Skeletal muscle tissue (tissue), 4 donors: ENCODE measurements around the gene DPP10. TPM values are rescaled to one million over a fixed set of nuclear protein-coding genes. Genes with fewer than 3 reads are reported as not detected.
"Not testable (repeated sequence)": the region's sequence is repeated elsewhere in the genome, so short reads cannot be mapped to it uniquely, and the experiment has no call there.

ENCODE experiments used
- H3K27ac ChIP-seq: one replicate; pipeline ENCODE4 v1.7.0; 2013; ENCODE audit warnings: mild to moderate bottlenecking, low read depth, low read length, inconsistent platforms
- H3K27me3 ChIP-seq, 3 donors: one replicate each; pipeline ENCODE4 v1.7.0; 2013; ENCODE audit warnings: low read length in 3 of 3; ENCODE audit not compliant: control insufficient read depth in 3 of 3, insufficient read depth in 3 of 3
- H3K36me3 ChIP-seq, 3 donors: one replicate each; pipeline ENCODE4 v1.7.0; 2013; ENCODE audit warnings: low read length in 3 of 3; ENCODE audit not compliant: control insufficient read depth in 3 of 3, insufficient read depth in 3 of 3
- H3K4me1 ChIP-seq, 3 donors: one replicate each; pipeline ENCODE4 v1.7.0; 2013; ENCODE audit warnings: low read length in 3 of 3, mild to moderate bottlenecking in 3 of 3; ENCODE audit not compliant: control insufficient read depth in 3 of 3, insufficient read depth in 3 of 3
- H3K4me3 ChIP-seq, 3 donors: one replicate each; pipeline ENCODE4 v1.7.0; 2013; ENCODE audit warnings: low read length in 3 of 3
- H3K9ac ChIP-seq, 3 donors: one replicate each; pipeline ENCODE4 v1.7.0; 2013; ENCODE audit warnings: low read length in 3 of 3, mild to moderate bottlenecking in 3 of 3, moderate library complexity in 2 of 3, low read depth in 1 of 3
- H3K9me3 ChIP-seq, 3 donors: one replicate each; pipeline ENCODE4 v1.7.0; 2013; ENCODE audit warnings: low read length in 3 of 3; ENCODE audit not compliant: control insufficient read depth in 3 of 3
- total RNA-seq: library from RNA; depleted of rRNA; stranded (reverse); fragments of >200 nt; gene quantifications from one replicate; pipeline ENCODE4 v1.2.3, GENCODE V29; 2014
- donor health status: Osteomylitis.

The DPP10 gene
- total RNA-seq, 1 donor from 2014 or later, result 1.0 TPM

DNA sequence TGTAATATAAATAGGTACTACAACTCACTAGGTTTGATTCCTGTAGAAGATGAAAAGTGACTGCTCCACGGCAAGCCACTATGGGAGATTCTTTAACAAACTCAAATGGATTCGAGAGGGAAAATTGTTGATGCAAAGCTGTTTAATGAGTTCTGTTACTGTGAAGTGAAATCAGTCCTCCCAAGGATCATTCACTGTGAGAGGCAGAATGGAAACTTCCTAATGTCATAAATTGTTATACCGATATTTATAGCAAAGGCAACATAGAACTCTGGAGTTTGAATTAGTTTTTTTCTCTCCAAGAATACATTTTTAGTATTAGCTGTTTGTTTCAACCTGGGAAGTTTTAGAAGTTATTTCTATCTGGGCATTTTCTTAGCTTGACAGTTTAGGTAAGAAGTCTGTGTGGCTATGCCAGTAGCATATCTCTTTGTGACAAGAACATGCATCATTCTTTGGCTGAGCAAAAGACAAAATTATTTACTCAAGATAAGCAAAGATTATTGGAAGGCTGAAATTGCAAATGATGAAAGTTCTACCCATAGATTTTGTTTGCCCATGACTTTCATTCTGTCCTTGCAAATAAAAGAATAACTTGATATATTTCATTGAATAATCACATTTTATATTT lies 979.7 kb downstream of the DPP10 start:
- Histone ChIP-seq H3K4me3 (no peak overlapping the region), H3K9me3 (peaks cover 0 to 2% (median 0%) of the 10 kb centered on the region in 3 donors)

DNA sequence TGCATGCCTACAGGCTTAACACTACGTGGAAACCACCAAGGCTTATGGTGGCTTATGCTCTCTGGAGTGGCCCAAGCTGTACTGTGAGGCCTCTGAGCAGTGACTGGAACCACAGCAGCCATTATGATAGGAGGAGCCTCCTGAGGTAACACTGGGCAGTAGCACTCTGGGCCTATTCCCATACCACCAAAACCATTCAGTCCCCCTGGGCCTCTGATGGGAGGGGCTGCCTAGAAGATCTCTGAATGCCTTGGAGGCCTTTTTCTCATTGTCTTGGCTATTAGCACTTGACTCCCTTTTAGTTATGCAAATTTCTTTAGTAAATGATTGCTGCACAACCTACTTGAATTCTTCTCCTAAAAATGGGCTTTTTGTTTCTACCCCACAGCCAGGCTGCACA lies 985.0 kb downstream of the DPP10 start:
- no peaks in the 10 kb centered on the region for H3K4me1 ChIP-seq
- no peaks in the 10 kb centered on the region for H3K36me3 ChIP-seq
- no peak overlapping the region for H3K9ac ChIP-seq
- H3K27me3 ChIP-seq, result no peaks in the 10 kb centered on the region
- H3K4me3 ChIP-seq, result no peak overlapping the region
- peaks cover 0 to 5% (median 0%) of the 10 kb centered on the region in 3 donors for H3K9me3 ChIP-seq
- no peak overlapping the region for H3K27ac ChIP-seq

More for the DNA sequence above, 979.7 kb downstream of the DPP10 start:
- Histone ChIP-seq H3K4me1 (no peaks in the 10 kb centered on the region), H3K27me3 (no peaks in the 10 kb centered on the region), H3K36me3 (no peaks in the 10 kb centered on the region), H3K27ac (no peak overlapping the region), H3K9ac (no peak overlapping the region)

DNA sequence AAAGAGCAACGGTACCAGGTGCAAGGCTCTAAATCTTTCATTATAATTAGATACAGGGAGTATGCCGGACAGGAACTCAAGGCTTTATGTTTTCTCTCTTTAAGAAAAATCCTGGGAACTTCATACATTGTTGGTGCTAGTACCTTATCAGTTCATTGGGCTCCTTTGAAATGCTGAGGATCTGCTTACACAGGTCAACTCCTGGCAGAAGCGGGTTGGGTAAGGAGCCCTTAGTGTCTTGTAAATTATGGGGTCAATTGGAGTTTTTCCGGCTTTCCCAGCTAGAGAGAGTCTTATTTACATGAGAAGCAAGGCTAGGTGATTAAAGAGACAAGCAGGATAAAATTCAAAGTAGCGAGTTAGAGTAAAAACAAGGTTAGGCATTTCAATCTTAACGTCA lies 998.3 kb downstream of the DPP10 start:
- not testable (repeated sequence) for H3K27ac ChIP-seq, H3K9me3 ChIP-seq, H3K4me3 ChIP-seq, H3K4me1 ChIP-seq, H3K9ac ChIP-seq, H3K27me3 ChIP-seq, H3K36me3 ChIP-seq

DNA sequence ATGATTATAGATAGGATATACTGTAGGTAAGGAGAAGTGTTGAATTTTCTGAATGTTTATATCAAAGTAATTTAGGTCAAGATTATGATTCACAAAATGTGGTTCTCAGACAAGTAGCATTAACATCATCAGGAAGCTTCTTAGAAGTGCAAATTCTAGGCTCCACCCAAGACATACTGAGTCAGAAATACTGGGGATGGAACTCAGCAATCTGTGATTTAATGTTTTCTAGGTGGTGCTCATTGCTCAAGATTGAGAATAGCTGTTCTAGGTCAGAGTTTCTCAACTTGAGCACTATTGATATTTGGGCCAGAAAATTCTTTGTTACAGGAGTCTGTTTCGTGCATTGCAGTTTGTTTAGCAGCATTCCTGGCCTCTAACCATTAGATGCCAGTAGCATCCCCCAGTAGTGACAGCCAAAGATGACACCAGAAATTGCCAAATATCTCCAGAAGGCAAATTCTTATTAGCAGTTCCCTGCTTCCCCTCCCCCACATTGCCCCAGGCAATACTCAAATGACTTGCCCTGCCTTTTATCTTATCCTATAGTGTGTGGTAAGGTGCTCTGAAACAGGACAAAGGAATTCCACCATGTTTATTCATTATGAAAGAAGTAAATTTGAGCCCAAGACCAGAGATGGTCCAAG lies 1001.2 kb downstream of the DPP10 start:
- H3K36me3 ChIP-seq, result no peaks in the 10 kb centered on the region

DNA sequence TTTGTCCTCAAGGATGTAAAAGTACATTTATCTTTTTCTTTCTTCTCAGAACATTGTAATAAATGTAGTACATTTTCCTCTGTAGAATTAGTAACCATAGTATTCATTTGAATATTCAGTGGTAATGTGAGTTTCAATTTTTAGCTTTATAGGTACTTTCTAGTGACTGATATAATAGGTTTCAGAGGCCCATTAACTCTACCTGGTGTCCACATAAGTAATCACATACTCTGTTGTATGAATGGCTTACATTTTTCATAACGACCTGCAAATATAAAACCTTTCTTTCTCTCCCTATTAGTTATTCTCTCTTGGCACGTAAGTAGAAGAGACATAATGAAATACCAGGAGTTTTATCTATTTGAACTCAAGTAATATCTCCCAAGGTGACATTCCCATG lies 1017.6 kb downstream of the DPP10 start:
- H3K27ac ChIP-seq, result no peak overlapping the region
- no peak overlapping the region for H3K4me3 ChIP-seq
- no peak overlapping the region for H3K9ac ChIP-seq
- H3K4me1 ChIP-seq, result no peaks in the 10 kb centered on the region
- no peaks in the 10 kb centered on the region for H3K27me3 ChIP-seq
- H3K36me3 ChIP-seq, result no peaks in the 10 kb centered on the region
- peaks cover 0 to 2% (median 0%) of the 10 kb centered on the region in 3 donors for H3K9me3 ChIP-seq

More for the DNA sequence above, 1001.2 kb downstream of the DPP10 start:
- Histone ChIP-seq H3K9ac (no peak overlapping the region), H3K4me3 (no peak overlapping the region), H3K9me3 (peaks cover 0 to 2% (median 0%) of the 10 kb centered on the region in 3 donors), H3K27ac (no peak overlapping the region), H3K27me3 (no peaks in the 10 kb centered on the region), H3K4me1 (no peaks in the 10 kb centered on the region)

DNA sequence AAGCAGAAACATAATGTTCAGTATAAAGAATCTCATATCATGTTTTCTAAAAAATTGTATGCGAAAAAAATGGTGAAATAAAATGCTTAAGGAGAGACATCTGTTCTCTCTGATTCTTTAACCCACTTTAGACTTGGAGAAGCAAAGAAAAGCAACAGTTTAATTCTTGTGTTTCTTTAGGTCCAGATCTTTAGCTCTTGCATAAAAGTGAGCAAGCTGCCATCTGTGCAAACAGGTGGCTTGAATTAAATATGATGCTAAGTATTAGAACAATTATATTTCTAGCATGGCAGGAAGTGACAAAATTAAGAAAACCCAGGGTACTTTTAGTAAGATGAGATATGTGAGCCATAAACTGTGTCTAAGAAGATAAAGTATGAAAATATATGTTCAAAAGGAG lies 1038.3 kb downstream of the DPP10 start:
- Histone ChIP-seq H3K27ac (no peak overlapping the region), H3K36me3 (no peaks in the 10 kb centered on the region), H3K9ac (no peak overlapping the region), H3K4me1 (no peaks in the 10 kb centered on the region), H3K4me3 (no peak overlapping the region), H3K9me3 (no peaks in the 10 kb centered on the region), H3K27me3 (no peaks in the 10 kb centered on the region)

DNA sequence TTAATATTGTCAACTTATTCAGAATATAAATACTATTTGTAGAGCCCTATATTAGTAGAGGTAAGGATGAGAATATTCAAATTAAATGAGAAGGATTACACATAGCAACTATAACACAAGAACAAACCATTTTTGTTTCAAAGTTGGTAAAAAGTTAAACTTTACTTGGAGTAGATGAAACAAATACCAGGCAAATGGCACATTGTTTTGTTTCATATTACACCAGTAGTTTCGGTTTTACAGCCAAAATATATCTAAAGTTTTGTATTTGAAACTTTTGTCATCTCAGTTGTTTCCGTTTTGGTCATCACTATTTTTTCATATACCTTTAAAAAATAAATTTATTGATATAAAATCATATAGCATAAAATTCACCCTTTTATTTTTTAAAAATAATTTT lies 1039.4 kb downstream of the DPP10 start:
- H3K36me3 ChIP-seq, result no peaks in the 10 kb centered on the region
- H3K27ac ChIP-seq, result no peak overlapping the region
- no peak overlapping the region for H3K4me3 ChIP-seq
- no peak overlapping the region for H3K9ac ChIP-seq
- no peaks in the 10 kb centered on the region for H3K27me3 ChIP-seq
- no peaks in the 10 kb centered on the region for H3K4me1 ChIP-seq
- no peaks in the 10 kb centered on the region for H3K9me3 ChIP-seq

DNA sequence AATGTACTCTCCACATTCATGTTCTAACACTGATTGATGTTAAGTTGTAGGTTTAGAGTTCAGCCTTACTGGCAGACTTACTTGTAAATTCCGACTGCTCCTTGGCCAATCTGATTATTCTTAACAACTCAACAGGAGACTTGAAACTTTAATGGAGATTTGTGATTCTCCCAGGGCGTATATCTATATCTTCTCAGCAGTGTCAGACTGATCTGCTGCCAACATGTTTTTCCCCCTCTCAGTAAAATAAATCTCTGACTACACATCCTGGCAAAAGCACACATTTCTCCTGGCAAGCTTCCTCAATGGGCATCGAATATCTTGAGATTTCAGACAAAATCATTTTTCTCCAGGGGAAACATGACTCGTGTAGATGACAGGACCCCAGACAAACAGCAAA lies 1041.2 kb downstream of the DPP10 start:
- H3K9ac ChIP-seq, result no peak overlapping the region
- H3K27me3 ChIP-seq, result no peaks in the 10 kb centered on the region
- H3K4me1 ChIP-seq, result no peaks in the 10 kb centered on the region
- H3K27ac ChIP-seq, result no peak overlapping the region
- H3K9me3 ChIP-seq, result no peaks in the 10 kb centered on the region
- no peaks in the 10 kb centered on the region for H3K36me3 ChIP-seq
- no peak overlapping the region for H3K4me3 ChIP-seq

DNA sequence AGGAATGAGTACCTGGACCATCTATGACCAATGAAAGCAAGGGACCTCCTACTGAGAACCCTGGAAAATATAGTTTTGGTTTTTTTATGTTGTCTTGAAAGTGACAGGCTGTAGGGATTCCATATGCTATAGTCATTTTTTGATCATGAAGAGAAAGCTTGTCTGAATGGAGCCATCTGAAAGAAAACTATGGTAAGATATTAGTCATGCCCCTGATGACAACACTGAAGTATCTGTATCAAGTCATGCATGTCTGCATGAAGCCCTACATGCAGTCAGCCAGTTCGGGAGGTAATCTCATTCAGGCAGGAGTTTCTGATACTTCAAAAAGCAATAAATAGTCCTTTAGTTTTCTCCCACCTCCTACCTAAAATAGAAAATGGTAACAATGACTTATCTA lies 1042.0 kb downstream of the DPP10 start:
- Histone ChIP-seq H3K27ac (no peak overlapping the region), H3K27me3 (no peaks in the 10 kb centered on the region), H3K4me3 (no peak overlapping the region), H3K9me3 (no peaks in the 10 kb centered on the region), H3K4me1 (no peaks in the 10 kb centered on the region), H3K9ac (no peak overlapping the region), H3K36me3 (no peaks in the 10 kb centered on the region)

DNA sequence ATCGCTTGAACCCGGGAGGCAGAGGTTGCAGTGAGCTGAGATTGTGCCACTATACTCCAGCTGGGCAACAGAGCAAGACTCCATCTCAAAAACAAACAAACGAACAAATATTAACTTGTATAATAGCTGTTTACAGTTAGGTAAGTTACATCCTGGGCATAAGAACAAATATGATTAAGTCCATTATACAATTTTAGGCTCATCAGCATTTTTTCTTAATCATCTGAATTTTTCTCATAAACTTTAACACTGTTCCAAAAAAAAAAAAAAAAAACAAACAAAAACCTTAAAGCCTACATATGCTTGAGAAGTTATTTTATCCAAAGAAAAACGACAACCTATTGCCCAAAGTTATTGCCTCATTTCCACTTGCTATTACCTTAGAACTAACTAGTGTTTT lies 1042.5 kb downstream of the DPP10 start:
- Histone ChIP-seq H3K4me3 (no peak overlapping the region), H3K9ac (no peak overlapping the region), H3K9me3 (no peaks in the 10 kb centered on the region), H3K27me3 (no peaks in the 10 kb centered on the region), H3K4me1 (no peaks in the 10 kb centered on the region), H3K27ac (no peak overlapping the region), H3K36me3 (no peaks in the 10 kb centered on the region)
